ENCODE results near the gene CCDC91.

Gene CCDC91

DNA sequence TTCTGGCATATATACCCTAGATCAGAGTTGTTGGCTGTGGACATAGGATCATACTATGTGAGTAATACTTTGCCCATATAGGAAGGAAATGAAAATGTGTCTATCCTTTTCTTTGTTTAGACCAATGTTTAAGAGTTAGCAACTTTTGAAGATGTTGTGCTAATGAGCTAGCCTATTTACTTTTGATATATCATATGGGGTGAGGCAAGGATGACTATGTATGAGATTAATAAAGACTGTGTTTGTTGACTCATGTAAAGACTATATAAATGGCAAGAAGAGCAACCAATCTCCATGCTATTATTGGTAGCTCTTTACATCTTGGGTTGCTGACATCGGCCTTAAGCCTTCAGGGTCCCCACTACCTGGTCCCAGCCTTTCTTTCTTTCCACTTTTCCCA lies 289.4 kb downstream of the CCDC91 start:
- TF ChIP-seq, protein P1, sequence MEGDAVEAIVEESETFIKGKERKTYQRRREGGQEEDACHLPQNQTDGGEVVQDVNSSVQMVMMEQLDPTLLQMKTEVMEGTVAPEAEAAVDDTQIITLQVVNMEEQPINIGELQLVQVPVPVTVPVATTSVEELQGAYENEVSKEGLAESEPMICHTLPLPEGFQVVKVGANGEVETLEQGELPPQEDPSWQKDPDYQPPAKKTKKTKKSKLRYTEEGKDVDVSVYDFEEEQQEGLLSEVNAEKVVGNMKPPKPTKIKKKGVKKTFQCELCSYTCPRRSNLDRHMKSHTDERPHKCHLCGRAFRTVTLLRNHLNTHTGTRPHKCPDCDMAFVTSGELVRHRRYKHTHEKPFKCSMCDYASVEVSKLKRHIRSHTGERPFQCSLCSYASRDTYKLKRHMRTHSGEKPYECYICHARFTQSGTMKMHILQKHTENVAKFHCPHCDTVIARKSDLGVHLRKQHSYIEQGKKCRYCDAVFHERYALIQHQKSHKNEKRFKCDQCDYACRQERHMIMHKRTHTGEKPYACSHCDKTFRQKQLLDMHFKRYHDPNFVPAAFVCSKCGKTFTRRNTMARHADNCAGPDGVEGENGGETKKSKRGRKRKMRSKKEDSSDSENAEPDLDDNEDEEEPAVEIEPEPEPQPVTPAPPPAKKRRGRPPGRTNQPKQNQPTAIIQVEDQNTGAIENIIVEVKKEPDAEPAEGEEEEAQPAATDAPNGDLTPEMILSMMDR (IDR thresholded peaks at IDR 0.05; ENCODE audit: low read length, missing control alignments), result no peak
- no peak overlapping the region for H3K4me3 ChIP-seq (replicated peaks; ENCODE audit: low read depth, low read length)
- DNase-seq (ENCODE audit: low read depth), result no peak

DNA sequence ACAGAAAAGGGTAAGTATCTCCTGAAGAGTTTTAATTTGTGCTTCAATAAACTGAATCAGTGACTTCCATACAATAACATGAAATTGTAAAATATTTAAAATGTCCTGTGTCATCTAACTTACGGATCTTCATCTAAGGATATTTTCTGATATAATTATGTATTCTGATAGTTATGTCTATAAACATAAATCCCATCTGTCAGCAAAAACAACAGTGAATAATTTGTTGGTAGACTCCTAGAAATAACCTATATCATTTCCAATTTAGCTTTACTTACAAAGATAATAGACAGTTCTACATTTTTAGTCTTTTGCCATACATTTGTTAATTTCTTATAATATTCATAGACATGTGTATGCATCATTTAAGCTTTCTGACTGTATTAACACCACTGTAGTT lies 293.9 kb downstream of the CCDC91 start:
- no peak overlapping the region for H3K4me3 ChIP-seq (replicated peaks; ENCODE audit: low read depth, low read length)
- TF ChIP-seq, protein P1 (IDR thresholded peaks at IDR 0.05; ENCODE audit: low read length, missing control alignments), result no peak
- DNase-seq (ENCODE audit: low read depth), result no peak

GRCh38 chr12:28486521-28486920 lies 296.3 kb downstream of the CCDC91 start:
- TF ChIP-seq, protein P1 (IDR thresholded peaks at IDR 0.05; ENCODE audit: low read length, missing control alignments), result no peak
- no peak for DNase-seq (ENCODE audit: low read depth)

DNA sequence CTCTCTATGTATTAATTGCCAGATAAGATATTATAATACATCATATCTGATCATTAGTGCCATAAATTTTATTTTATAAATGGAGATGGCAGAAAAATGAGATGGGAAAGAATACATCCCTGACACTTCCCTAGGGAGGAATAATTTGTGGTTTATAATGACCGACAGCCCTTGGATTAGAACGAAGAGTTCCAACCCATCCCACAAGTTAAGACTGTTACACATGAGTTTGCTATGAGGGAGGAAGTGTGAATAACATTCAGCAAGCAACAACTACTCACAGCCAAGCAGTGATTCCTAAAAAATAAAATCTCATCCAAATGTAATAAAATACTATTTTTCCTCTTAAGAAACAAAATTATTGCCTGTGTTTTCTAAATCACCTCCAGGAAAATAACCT lies 299.0 kb downstream of the CCDC91 start:
- TF ChIP-seq, protein P1 (IDR thresholded peaks at IDR 0.05; ENCODE audit: low read length, missing control alignments), result no peak
- no peak overlapping the region for H3K4me3 ChIP-seq (replicated peaks; ENCODE audit: low read depth, low read length)
- DNase-seq (ENCODE audit: low read depth), result peak; percentile 53

More at GRCh38 chr12:28486521-28486920, 296.3 kb downstream of the CCDC91 start:
- no peak overlapping the region for H3K4me3 ChIP-seq (replicated peaks; ENCODE audit: low read depth, low read length)

GRCh38 chr12:28497889-28498411 lies 307.7 kb downstream of the CCDC91 start:
- peak; percentile 22 for DNase-seq (ENCODE audit: low read depth)
- no peak overlapping the region for H3K4me3 ChIP-seq (replicated peaks; ENCODE audit: low read depth, low read length)
- TF ChIP-seq, protein P1 (IDR thresholded peaks at IDR 0.05; ENCODE audit: low read length, missing control alignments), result no peak

DNA sequence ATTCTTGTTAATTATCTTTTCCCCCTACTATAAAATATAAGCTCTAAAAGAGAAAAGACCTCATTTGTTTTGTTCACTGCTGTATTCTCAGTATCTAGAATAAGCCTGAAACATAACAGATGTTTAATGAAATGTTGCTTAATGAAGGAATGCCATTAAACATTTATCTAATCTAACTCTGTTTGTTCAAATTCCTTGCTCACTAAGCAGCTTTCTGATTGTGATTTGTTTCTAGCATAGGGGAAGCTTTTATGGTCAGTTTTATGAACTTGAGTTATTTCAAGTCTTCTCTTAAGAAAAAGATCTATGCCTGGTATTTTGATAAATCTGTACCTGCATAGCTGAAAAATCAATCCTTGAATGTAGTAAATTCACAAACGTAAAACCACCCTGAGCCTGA lies 308.6 kb downstream of the CCDC91 start:
- TF ChIP-seq, protein P1 (IDR thresholded peaks at IDR 0.05; ENCODE audit: low read length, missing control alignments), result no peak
- no peak overlapping the region for H3K4me3 ChIP-seq (replicated peaks; ENCODE audit: low read depth, low read length)
- peak; percentile 23 for DNase-seq (ENCODE audit: low read depth)

GRCh38 chr12:28500373-28501024 lies 310.2 kb downstream of the CCDC91 start:
- no peak overlapping the region for H3K4me3 ChIP-seq (replicated peaks; ENCODE audit: low read depth, low read length)
- DNase-seq (ENCODE audit: low read depth), result peak; percentile 47
- TF ChIP-seq, protein P1 (IDR thresholded peaks at IDR 0.05; ENCODE audit: low read length, missing control alignments), result no peak
